HEK293 (cell line): ENCODE data around the gene CACNA1C.

Source experiments
- CTCF ChIA-PET: fragments of 350-600 bp; formaldehyde crosslinking; extraction: SDS; loops from one replicate; lab custom pipeline; 2021; ENCODE audit warnings: antibody characterized with exemption; lab: Yijun Ruan, JAX
- POLR2A ChIA-PET: fragments of 300-600 bp; formaldehyde crosslinking; extraction: SDS; loops from one replicate; lab custom pipeline; 2020; ENCODE audit warnings: antibody characterized with exemption, inconsistent platforms; lab: Yijun Ruan, JAX
- H3K27ac ChIP-seq: fragments of 200-500 bp; sonication (Bioruptor generic); 2 replicates; pipeline ENCODE4 v1.5.1; 2014; ENCODE audit warnings: low read depth, low read length, control low read depth, inconsistent platforms; ENCODE audit errors: extremely low read depth
- H3K36me3 ChIP-seq, 2 experiments: fragments of 200-500 bp in 1 of 2; sonication (Bioruptor generic) in 1 of 2; 1 replicate in 1 of 2; 2 replicates in 1 of 2; pipeline ENCODE4 v1.5.1; 2014 to 2017; ENCODE audit warnings: inconsistent platforms in 2 of 2, low read length in 2 of 2; ENCODE audit not compliant: control insufficient read depth in 2 of 2, insufficient read depth in 1 of 2
- H3K4me1 ChIP-seq: fragments of 200-500 bp; sonication (Bioruptor generic); 2 replicates; pipeline ENCODE4 v1.5.1; 2014; ENCODE audit warnings: mild to moderate bottlenecking, low read length, inconsistent platforms; ENCODE audit not compliant: control insufficient read depth, insufficient read depth
- H3K4me3 ChIP-seq: 2 replicates; pipeline ENCODE4 v1.5.1; 2011; ENCODE audit warnings: low read depth, mild to moderate bottlenecking, control low read depth, low read length, moderate library complexity
- H3K9me3 ChIP-seq: fragments of 200-500 bp; sonication (Bioruptor generic); 2 replicates; pipeline ENCODE4 v1.5.1; 2014; ENCODE audit warnings: low read depth, low read length, inconsistent platforms; ENCODE audit not compliant: control insufficient read depth, insufficient read depth
- KLF10 ChIP-seq: fragments of 450-650 bp; IDR thresholded peaks from 2 replicates; pipeline ENCODE4 v1.5.1; 2018; ENCODE audit warnings: missing biosample characterization, mild to moderate bottlenecking, missing genetic modification characterization
- MYNN ChIP-seq: fragments of 450-650 bp; formaldehyde crosslinking; IDR thresholded peaks from 2 replicates; pipeline ENCODE4 v1.5.1; 2016; ENCODE audit warnings: missing biosample characterization, missing genetic modification characterization, borderline replicate concordance
- PRDM1 ChIP-seq: fragments of 450-650 bp; formaldehyde crosslinking; IDR thresholded peaks from 2 replicates; pipeline ENCODE4; 2016; ENCODE audit warnings: missing biosample characterization, missing genetic modification characterization
- RBAK ChIP-seq: fragments of 450-650 bp; formaldehyde crosslinking; IDR thresholded peaks from 2 replicates; pipeline ENCODE4 v1.5.1; 2016; ENCODE audit warnings: missing biosample characterization, missing genetic modification characterization
- SP7 ChIP-seq: fragments of 450-650 bp; formaldehyde crosslinking; IDR thresholded peaks from 2 replicates; pipeline ENCODE4 v1.5.1; 2016; ENCODE audit warnings: missing biosample characterization, missing genetic modification characterization
- TRIM28 ChIP-seq: IDR thresholded peaks from 2 replicates; pipeline ENCODE4 v1.6.1; 2011; ENCODE audit warnings: low read length, control low read depth, borderline replicate concordance
- YY2 ChIP-seq: fragments of 450-650 bp; formaldehyde crosslinking; IDR thresholded peaks from 2 replicates; pipeline ENCODE4 v1.5.1; 2016; ENCODE audit warnings: missing biosample characterization, missing genetic modification characterization
- ZBTB10 ChIP-seq: fragments of 450-650 bp; formaldehyde crosslinking; IDR thresholded peaks from 2 replicates; pipeline ENCODE4 v1.5.1; 2016; ENCODE audit warnings: missing biosample characterization, missing genetic modification characterization
- ZBTB21 ChIP-seq: fragments of 450-650 bp; formaldehyde crosslinking; IDR thresholded peaks from 2 replicates; pipeline ENCODE4 v1.5.1; 2017; ENCODE audit warnings: missing biosample characterization, missing genetic modification characterization
- ZNF174 ChIP-seq: fragments of 450-650 bp; formaldehyde crosslinking; IDR thresholded peaks from 2 replicates; pipeline ENCODE4 v1.5.0; 2017; ENCODE audit warnings: missing biosample characterization, mild to moderate bottlenecking, missing genetic modification characterization
- ZNF175 ChIP-seq: fragments of 450-650 bp; formaldehyde crosslinking; IDR thresholded peaks from 2 replicates; pipeline ENCODE4 v1.5.1; 2016; ENCODE audit warnings: missing biosample characterization, missing genetic modification characterization
- ZNF223 ChIP-seq: fragments of 450-650 bp; formaldehyde crosslinking; IDR thresholded peaks from 2 replicates; pipeline ENCODE4 v1.5.1; 2016; ENCODE audit warnings: missing biosample characterization, missing genetic modification characterization
- ZNF341 ChIP-seq: fragments of 450-650 bp; formaldehyde crosslinking; IDR thresholded peaks from 2 replicates; pipeline ENCODE4; 2016; ENCODE audit warnings: low read depth, missing biosample characterization, missing genetic modification characterization
- ZNF391 ChIP-seq: fragments of 450-650 bp; formaldehyde crosslinking; IDR thresholded peaks from 2 replicates; pipeline ENCODE4 v1.5.1; 2016; ENCODE audit warnings: low read depth, missing biosample characterization, missing genetic modification characterization, borderline replicate concordance
- ZNF404 ChIP-seq: fragments of 450-650 bp; formaldehyde crosslinking; IDR thresholded peaks from 2 replicates; pipeline ENCODE4 v1.5.1; 2017; ENCODE audit warnings: missing biosample characterization, missing genetic modification characterization
- ZNF423 ChIP-seq: fragments of 450-650 bp; formaldehyde crosslinking; IDR thresholded peaks from 2 replicates; pipeline ENCODE4 v1.5.1; 2016; ENCODE audit warnings: missing biosample characterization, missing genetic modification characterization
- ZNF544 ChIP-seq: fragments of 450-650 bp; formaldehyde crosslinking; IDR thresholded peaks from 2 replicates; pipeline ENCODE4 v1.5.0; 2017; ENCODE audit warnings: missing biosample characterization, missing genetic modification characterization
- ZNF558 ChIP-seq: fragments of 450-650 bp; formaldehyde crosslinking; IDR thresholded peaks from 2 replicates; pipeline ENCODE4 v1.5.1; 2016; ENCODE audit warnings: missing biosample characterization, missing genetic modification characterization
- ZNF585B ChIP-seq: fragments of 450-650 bp; formaldehyde crosslinking; IDR thresholded peaks from 2 replicates; pipeline ENCODE4 v1.5.1; 2016; ENCODE audit warnings: missing biosample characterization, missing genetic modification characterization
- ZNF596 ChIP-seq: fragments of 450-650 bp; IDR thresholded peaks from 2 replicates; pipeline ENCODE4 v1.5.0; 2018; ENCODE audit warnings: missing biosample characterization, mild to moderate bottlenecking, missing genetic modification characterization, moderate library complexity
- ZNF621 ChIP-seq: fragments of 450-650 bp; formaldehyde crosslinking; IDR thresholded peaks from 2 replicates; pipeline ENCODE4 v1.5.1; 2017; ENCODE audit warnings: missing biosample characterization, missing genetic modification characterization
- ZNF645 ChIP-seq: fragments of 450-650 bp; formaldehyde crosslinking; IDR thresholded peaks from 2 replicates; pipeline ENCODE4; 2016; ENCODE audit warnings: missing biosample characterization, missing genetic modification characterization
- ZNF701 ChIP-seq: fragments of 450-650 bp; formaldehyde crosslinking; IDR thresholded peaks from 2 replicates; pipeline ENCODE4 v1.5.1; 2016; ENCODE audit warnings: missing biosample characterization, missing genetic modification characterization
- ZNF837 ChIP-seq: fragments of 450-650 bp; formaldehyde crosslinking; IDR thresholded peaks from 2 replicates; pipeline ENCODE4 v1.5.1; 2016; ENCODE audit warnings: missing biosample characterization, missing genetic modification characterization
- TF ChIP-seq, protein P1 (sequence below): fragments of 450-650 bp; formaldehyde crosslinking; IDR thresholded peaks from 2 replicates; pipeline ENCODE4 v1.5.1; 2017; ENCODE audit warnings: missing biosample characterization, missing genetic modification characterization
- TF ChIP-seq, protein P2 (sequence below): fragments of 450-650 bp; formaldehyde crosslinking; IDR thresholded peaks from 2 replicates; pipeline ENCODE4 v1.5.1; 2016; ENCODE audit warnings: missing biosample characterization, missing genetic modification characterization
- TF ChIP-seq, protein P3 (sequence below): fragments of 450-650 bp; IDR thresholded peaks from 2 replicates; pipeline ENCODE4 v1.5.1; 2018; ENCODE audit warnings: missing biosample characterization, missing genetic modification characterization

Gene CACNA1C

GRCh38 chr12:2225696-2226095 is 172.9 kb downstream of the CACNA1C start:
- Histone ChIP-seq H3K36me3 (no peaks in the 10 kb centered on the region), H3K27ac (no peak overlapping the region), H3K4me1 (no peaks in the 10 kb centered on the region), H3K9me3 (no peaks in the 10 kb centered on the region), H3K4me3 (no peak overlapping the region)
- TF ChIP-seq ZNF645 (tag by site-specific recombination) (no peak), RBAK (tag by site-specific recombination) (no peak), ZNF391 (no peak), MYNN (no peak), ZNF341 (no peak), ZNF404 (tag by site-specific recombination) (no peak), ZBTB10 (no peak), ZNF558 (tag by site-specific recombination) (no peak), ZNF701 (no peak), SP7 (tag by site-specific recombination) (no peak), ZNF175 (tag by site-specific recombination) (no peak), YY2 (tag by site-specific recombination) (no peak), ZNF544 (tag by site-specific recombination) (no peak), ZNF596 (tag by site-specific recombination) (no peak)
- TF ChIP-seq, protein P1, sequence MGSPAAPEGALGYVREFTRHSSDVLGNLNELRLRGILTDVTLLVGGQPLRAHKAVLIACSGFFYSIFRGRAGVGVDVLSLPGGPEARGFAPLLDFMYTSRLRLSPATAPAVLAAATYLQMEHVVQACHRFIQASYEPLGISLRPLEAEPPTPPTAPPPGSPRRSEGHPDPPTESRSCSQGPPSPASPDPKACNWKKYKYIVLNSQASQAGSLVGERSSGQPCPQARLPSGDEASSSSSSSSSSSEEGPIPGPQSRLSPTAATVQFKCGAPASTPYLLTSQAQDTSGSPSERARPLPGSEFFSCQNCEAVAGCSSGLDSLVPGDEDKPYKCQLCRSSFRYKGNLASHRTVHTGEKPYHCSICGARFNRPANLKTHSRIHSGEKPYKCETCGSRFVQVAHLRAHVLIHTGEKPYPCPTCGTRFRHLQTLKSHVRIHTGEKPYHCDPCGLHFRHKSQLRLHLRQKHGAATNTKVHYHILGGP (tag by site-specific recombination), result no peak
- TF ChIP-seq, protein P2, sequence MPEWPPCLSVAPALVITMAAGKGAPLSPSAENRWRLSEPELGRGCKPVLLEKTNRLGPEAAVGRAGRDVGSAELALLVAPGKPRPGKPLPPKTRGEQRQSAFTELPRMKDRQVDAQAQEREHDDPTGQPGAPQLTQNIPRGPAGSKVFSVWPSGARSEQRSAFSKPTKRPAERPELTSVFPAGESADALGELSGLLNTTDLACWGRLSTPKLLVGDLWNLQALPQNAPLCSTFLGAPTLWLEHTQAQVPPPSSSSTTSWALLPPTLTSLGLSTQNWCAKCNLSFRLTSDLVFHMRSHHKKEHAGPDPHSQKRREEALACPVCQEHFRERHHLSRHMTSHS, result no peak
- POLR2A ChIA-PET, result no interaction called here
- CTCF ChIA-PET, result interaction anchor here (0.5 to 0.8 kb wide), 3 partner anchors 58 to 171 kb away, joined by 3 read pairs; no protein-coding TSS in a partner anchor

- CTCF ChIA-PET, result interaction anchor here (0.6 kb wide), 1 partner anchor 118 kb away, joined by 3 read pairs; no protein-coding TSS in a partner anchor
- no peaks in the 10 kb centered on the region for H3K36me3 ChIP-seq
- POLR2A ChIA-PET, result no interaction called here
- H3K27ac ChIP-seq, result no peak overlapping the region
- no peak overlapping the region for H3K4me3 ChIP-seq
- TF ChIP-seq ZNF585B (tag by site-specific recombination) (no peak), ZNF223 (tag by site-specific recombination) (no peak), PRDM1 (tag by site-specific recombination) (no peak), KLF10 (tag by site-specific recombination) (no peak), YY2 (tag by site-specific recombination) (no peak), ZBTB21 (no peak), ZNF423 (no peak), ZNF621 (tag by site-specific recombination) (no peak), TRIM28 (no peak), ZNF837 (tag by site-specific recombination) (no peak), ZNF174 (no peak)
- TF ChIP-seq, protein P3, sequence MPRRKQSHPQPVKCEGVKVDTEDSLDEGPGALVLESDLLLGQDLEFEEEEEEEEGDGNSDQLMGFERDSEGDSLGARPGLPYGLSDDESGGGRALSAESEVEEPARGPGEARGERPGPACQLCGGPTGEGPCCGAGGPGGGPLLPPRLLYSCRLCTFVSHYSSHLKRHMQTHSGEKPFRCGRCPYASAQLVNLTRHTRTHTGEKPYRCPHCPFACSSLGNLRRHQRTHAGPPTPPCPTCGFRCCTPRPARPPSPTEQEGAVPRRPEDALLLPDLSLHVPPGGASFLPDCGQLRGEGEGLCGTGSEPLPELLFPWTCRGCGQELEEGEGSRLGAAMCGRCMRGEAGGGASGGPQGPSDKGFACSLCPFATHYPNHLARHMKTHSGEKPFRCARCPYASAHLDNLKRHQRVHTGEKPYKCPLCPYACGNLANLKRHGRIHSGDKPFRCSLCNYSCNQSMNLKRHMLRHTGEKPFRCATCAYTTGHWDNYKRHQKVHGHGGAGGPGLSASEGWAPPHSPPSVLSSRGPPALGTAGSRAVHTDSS (tag by site-specific recombination), result no peak
- H3K9me3 ChIP-seq, result no peaks in the 10 kb centered on the region
- no peaks in the 10 kb centered on the region for H3K4me1 ChIP-seq
These were observed 173.9 kb downstream of the CACNA1C start for GRCh38 chr12:2226641-2227040.
